Measurements from ENCODE around the gene ZBTB26. TPM values are rescaled to one million over a fixed set of nuclear protein-coding genes. Genes with fewer than 3 reads are reported as not detected.
"Not testable (repeated sequence)": the region's sequence is repeated elsewhere in the genome, so short reads cannot be mapped to it uniquely, and the experiment has no call there.

ZBTB26 gene
- total RNA-seq, 4 donors from 2014 or later, result 3.7 to 6.4 (median 4.8) TPM

DNA sequence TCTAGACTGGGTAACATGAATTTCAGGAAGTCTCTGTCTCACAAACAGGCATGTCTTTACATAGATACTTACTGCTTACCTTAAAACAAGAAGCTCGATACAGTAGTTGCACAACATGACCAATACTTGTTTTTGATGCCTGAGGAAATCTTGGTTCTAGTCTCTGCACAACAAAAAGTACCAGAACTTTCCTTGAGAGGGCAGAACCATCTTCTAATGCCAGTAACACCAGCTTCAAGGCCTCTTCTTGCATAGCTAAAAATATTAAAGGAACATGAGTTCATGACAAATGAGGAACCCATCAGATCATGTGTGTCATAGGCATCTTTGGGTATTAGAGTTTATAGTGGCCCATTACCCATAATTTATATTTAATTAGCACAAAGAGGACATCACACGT, 48.2 kb downstream of the ZBTB26 start:
- H3K27ac ChIP-seq, result no peak overlapping the region
- no peaks in the 10 kb centered on the region for H3K27me3 ChIP-seq
- H3K36me3 ChIP-seq, result peaks cover 83% of the 10 kb centered on the region
- 89% methylated on average over 2 of the region's 2 CpGs for WGBS
- DNase-seq (ENCODE audit: low spot score in 2 of 2), result no peak
- H3K9me3 ChIP-seq, result no peaks in the 10 kb centered on the region
- H3K4me3 ChIP-seq, result no peak overlapping the region
- no peaks in the 10 kb centered on the region for H3K4me1 ChIP-seq
- TF ChIP-seq EP300 (IDR thresholded peaks at IDR 0.05) (no peak), POLR2AphosphoS5 (IDR thresholded peaks at IDR 0.05) (no peak), POLR2A (IDR thresholded peaks at IDR 0.05) (no peak)
- TF ChIP-seq, protein P1, sequence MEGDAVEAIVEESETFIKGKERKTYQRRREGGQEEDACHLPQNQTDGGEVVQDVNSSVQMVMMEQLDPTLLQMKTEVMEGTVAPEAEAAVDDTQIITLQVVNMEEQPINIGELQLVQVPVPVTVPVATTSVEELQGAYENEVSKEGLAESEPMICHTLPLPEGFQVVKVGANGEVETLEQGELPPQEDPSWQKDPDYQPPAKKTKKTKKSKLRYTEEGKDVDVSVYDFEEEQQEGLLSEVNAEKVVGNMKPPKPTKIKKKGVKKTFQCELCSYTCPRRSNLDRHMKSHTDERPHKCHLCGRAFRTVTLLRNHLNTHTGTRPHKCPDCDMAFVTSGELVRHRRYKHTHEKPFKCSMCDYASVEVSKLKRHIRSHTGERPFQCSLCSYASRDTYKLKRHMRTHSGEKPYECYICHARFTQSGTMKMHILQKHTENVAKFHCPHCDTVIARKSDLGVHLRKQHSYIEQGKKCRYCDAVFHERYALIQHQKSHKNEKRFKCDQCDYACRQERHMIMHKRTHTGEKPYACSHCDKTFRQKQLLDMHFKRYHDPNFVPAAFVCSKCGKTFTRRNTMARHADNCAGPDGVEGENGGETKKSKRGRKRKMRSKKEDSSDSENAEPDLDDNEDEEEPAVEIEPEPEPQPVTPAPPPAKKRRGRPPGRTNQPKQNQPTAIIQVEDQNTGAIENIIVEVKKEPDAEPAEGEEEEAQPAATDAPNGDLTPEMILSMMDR (IDR thresholded peaks at IDR 0.05), result no peak

GRCh38 chr9:122879443-122879842, 51.9 kb downstream of the ZBTB26 start:
- TF ChIP-seq, protein P1 (IDR thresholded peaks at IDR 0.05), result no peak
- no peak for TF ChIP-seq POLR2AphosphoS5 (IDR thresholded peaks at IDR 0.05)
- no peak for TF ChIP-seq EP300 (IDR thresholded peaks at IDR 0.05)
- no peak for TF ChIP-seq POLR2A (IDR thresholded peaks at IDR 0.05)
- Histone ChIP-seq H3K4me3 (no peak overlapping the region), H3K4me1 (no peaks in the 10 kb centered on the region), H3K36me3 (peaks cover 94% of the 10 kb centered on the region), H3K27ac (no peak overlapping the region), H3K27me3 (no peaks in the 10 kb centered on the region), H3K9me3 (no peaks in the 10 kb centered on the region)
- WGBS, result 66% methylated on average over 2 of the region's 2 CpGs
- no peak for DNase-seq (ENCODE audit: low spot score in 2 of 2)

GRCh38 chr9:122875523-122875922, 55.8 kb downstream of the ZBTB26 start:
- Histone ChIP-seq H3K4me1 (no peaks in the 10 kb centered on the region), H3K27me3 (no peaks in the 10 kb centered on the region), H3K27ac (no peak overlapping the region), H3K4me3 (no peak overlapping the region), H3K36me3 (peaks cover 94% of the 10 kb centered on the region), H3K9me3 (no peaks in the 10 kb centered on the region)
- TF ChIP-seq EP300 (IDR thresholded peaks at IDR 0.05), result no peak
- no peak for TF ChIP-seq POLR2AphosphoS5 (IDR thresholded peaks at IDR 0.05)
- no peak for TF ChIP-seq POLR2A (IDR thresholded peaks at IDR 0.05)
- TF ChIP-seq, protein P1 (IDR thresholded peaks at IDR 0.05), result no peak
- no peak for DNase-seq (ENCODE audit: low spot score in 2 of 2)
- 84% methylated on average over 1 of the region's 1 CpG for WGBS

GRCh38 chr9:122867276-122867675, 64.0 kb downstream of the ZBTB26 start:
- not testable (repeated sequence) for H3K27me3 ChIP-seq; DNase-seq (ENCODE audit: low spot score in 2 of 2); H3K27ac ChIP-seq; H3K4me1 ChIP-seq; H3K4me3 ChIP-seq; H3K9me3 ChIP-seq
- WGBS, result no CpG with 5 or more reads among the region's 27 CpGs
- H3K36me3 ChIP-seq, result peaks cover 43% of the 10 kb centered on the region

DNA sequence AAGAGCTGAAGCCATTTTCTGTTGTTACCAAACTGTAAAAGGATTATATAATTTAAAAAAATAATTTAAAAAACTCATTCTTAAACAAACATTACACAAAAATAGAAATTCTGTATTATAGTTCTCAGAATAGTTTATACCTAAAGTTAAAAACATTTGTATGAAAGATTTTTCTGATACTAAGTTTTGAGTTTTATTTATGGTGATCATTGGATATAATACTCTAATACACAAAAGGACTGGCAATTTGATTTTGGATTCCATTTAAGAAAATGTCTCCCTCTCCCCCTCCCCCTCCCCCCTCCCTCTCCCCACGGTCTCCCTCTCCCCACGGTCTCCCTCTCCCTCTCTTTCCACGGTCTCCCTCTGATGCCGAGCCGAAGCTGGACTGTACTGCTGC, 65.2 kb downstream of the ZBTB26 start:
- no peaks in the 10 kb centered on the region for H3K4me1 ChIP-seq
- peaks cover 33% of the 10 kb centered on the region for H3K36me3 ChIP-seq
- H3K4me3 ChIP-seq, result no peak overlapping the region
- no peaks in the 10 kb centered on the region for H3K9me3 ChIP-seq
- 94% methylated on average over 5 of the region's 5 CpGs for WGBS
- no peak overlapping the region for H3K27ac ChIP-seq
- DNase-seq (ENCODE audit: low spot score in 2 of 2), result no peak
- H3K27me3 ChIP-seq, result no peaks in the 10 kb centered on the region
- TF ChIP-seq, protein P1 (IDR thresholded peaks at IDR 0.05), result no peak
- no peak for TF ChIP-seq POLR2AphosphoS5 (IDR thresholded peaks at IDR 0.05)
- TF ChIP-seq POLR2A (IDR thresholded peaks at IDR 0.05), result no peak
- no peak for TF ChIP-seq EP300 (IDR thresholded peaks at IDR 0.05)

Other genes with a start within 250 kb of the ZBTB26 start
- not detected for gene OR1L4, start 207.5 kb downstream of the ZBTB26 start, total RNA-seq
- not detected for gene OR1L6, start 189.2 kb downstream of the ZBTB26 start, total RNA-seq
- gene OR5C1, start 142.6 kb downstream of the ZBTB26 start, total RNA-seq, result not detected
- not detected for gene OR1K1, start 131.4 kb downstream of the ZBTB26 start, total RNA-seq
- 10 to 100 TPM; 13.8 to 21.7 (median 18.1) TPM for gene PDCL, start 102.9 kb downstream of the ZBTB26 start, total RNA-seq
- gene RC3H2, start 26.2 kb downstream of the ZBTB26 start, total RNA-seq, result 10 to 100 TPM; 24.2 to 59.2 (median 28.6) TPM
- gene ZBTB6, start 18.2 kb downstream of the ZBTB26 start, total RNA-seq, result 1 to 10 TPM; 3.9 to 8.7 (median 6.0) TPM
- 100 to 1,000 TPM in 1 of 4 donors, 10 to 100 TPM in 3; 31.4 to 115 (median 64.4) TPM for gene RABGAP1, start 9.5 kb upstream of the ZBTB26 start, total RNA-seq
- gene GPR21, start 102.2 kb upstream of the ZBTB26 start, total RNA-seq, result 1 to 10 TPM in 3 of 4 donors, not detected in 1; 1.0 to 4.7 (median 1.0) TPM

All from suprapubic skin (tissue), 4 donors.